HuH-7 (cell line): Measurements from ENCODE around the gene GULP1.
A peak's percentile ranks its signal among the peaks of the same experiment; 100 is the strongest.
"Not testable (repeated sequence)": the region's sequence is repeated elsewhere in the genome, so short reads cannot be mapped to it uniquely, and the experiment has no call there.

Source experiments
- DNase-seq: peaks from one replicate; pipeline ENCODE4 v3.0.0; 2011; ENCODE audit warnings: low spot score

The GULP1 gene

DNA sequence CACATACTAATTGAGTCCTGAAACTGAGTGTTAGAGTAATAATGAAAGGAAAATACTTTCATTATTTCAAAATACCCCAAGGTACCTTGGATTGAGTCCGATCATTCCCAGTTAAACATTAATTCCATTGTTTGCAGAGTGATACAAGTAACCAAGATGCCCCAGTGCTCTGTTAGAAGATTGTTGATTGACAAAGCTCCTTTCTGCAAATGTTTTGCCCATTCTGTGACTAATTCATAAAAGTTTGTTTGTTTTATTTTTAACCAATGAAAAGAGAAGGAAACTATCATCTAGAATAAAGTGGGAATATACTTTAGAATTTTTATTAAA is 124.0 kb downstream of the GULP1 start:
- DNase-seq, result peak; percentile 23

GRCh38 chr2:188416367-188416766 is 124.7 kb downstream of the GULP1 start:
- no peak for DNase-seq

- DNase-seq, result no peak
These were observed 131.1 kb downstream of the GULP1 start for GRCh38 chr2:188422726-188423125.

- no peak for DNase-seq
These were observed 133.6 kb downstream of the GULP1 start for GRCh38 chr2:188425266-188425665.

- DNase-seq, result no peak
These were observed 134.4 kb downstream of the GULP1 start for GRCh38 chr2:188426121-188426520.

- no peak for DNase-seq
These were observed 139.0 kb downstream of the GULP1 start for GRCh38 chr2:188430705-188431104.

GRCh38 chr2:188434018-188434417 is 142.3 kb downstream of the GULP1 start:
- DNase-seq, result no peak

DNA sequence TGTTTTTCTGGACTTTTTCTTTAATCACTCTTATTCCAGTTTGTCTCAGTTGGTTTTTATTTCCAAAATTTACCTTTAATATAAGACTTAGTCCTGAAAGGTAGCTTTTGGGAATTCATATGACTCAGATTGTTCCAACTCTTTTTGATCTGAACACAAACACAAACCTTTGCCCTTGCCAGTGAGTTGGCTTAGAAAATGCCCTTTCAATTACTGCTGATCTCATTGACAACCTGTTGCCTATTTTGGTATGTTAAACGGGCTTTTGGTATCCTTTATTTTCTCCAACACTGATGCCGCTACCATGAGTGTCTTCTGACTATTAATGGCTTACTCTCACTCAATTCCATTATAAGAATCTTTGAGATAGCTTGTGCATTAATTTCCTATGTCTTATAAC is 143.4 kb downstream of the GULP1 start:
- DNase-seq, result no peak

GRCh38 chr2:188437537-188437936 is 145.9 kb downstream of the GULP1 start:
- no peak for DNase-seq

DNA sequence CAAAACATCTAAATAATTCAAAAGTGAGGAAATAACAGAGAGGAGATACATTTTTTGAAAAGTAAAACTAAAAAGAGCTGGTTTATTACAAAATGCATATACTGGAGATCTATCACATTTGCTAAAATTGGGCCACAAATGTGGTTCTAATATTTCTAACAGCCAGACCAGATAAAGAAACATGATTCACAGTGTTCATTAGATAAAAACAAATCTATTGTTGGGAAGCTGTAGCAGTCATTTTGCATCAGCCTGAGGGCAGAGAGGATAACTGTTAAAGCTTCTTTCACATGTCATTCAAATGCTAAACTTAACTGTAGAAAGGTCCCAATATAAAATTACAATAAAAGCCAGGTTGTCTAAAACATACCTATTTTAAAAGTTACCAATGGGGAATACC is 148.3 kb downstream of the GULP1 start:
- DNase-seq, result no peak

GRCh38 chr2:188440849-188441248 is 149.2 kb downstream of the GULP1 start:
- DNase-seq, result no peak

DNA sequence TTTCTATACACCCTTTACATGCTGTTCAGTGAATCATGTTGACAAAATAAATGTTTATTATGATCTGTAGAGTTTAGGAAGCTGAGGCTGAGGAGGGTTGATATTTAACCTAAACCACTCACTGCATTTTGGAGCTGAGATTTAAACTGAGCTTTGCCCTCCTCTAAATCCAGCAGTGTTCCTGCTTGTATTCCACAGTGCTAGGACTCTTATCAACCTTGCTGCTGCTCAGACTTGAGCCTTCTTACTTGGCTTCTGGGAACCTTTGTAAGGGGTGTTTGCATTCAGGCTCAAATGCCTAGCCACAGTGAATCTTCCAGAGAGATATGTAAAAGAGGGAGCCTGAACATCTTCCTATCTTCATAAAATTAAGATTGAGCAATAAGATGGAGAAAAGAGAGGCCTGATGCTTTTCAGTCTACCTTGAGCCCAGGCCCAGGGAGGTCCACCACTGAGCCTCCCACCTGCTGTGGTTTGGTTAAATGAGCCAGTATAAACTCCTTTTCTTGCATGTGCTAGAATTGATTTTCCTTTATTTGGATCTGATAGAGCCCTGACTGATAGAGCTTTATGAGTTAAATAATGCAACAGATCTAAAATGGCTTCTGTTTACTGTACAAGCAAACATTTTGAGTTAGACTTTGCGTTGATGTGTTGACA is 149.7 kb downstream of the GULP1 start:
- DNase-seq, result no peak

GRCh38 chr2:188443207-188443606 is 151.5 kb downstream of the GULP1 start:
- no peak for DNase-seq

DNA sequence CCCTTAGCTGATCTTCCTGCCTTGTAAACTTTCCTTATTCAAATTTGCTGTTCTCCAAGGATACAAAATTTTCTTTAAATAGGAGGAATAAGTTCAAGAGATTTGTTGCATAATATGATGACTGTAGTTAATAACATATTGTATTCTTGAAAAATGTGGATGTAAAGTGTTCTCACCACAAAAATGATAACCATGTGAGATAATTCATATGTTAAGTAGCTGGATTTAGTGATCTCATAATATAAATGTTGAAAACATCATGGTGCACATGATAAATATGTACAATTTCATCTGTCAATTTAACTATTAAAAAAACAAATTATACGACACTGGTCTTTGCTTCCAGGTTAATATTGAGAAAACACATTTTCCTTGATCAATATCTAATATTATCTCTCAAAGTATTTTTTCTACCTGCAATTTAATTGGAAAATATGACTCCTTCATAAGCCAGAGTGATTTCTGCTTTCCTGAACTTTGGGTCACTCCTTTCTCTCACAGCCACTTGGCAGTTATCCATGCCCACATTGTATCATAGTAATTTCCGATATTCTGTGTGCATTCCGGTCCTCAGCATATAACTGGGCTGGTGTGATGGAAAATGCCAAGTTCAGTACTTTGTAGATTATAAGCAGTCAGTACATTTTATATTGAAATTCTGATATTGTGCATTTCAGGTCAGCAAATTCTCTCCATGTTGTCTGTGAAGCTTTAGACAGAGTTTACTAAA is 152.6 kb downstream of the GULP1 start:
- DNase-seq, result no peak

DNA sequence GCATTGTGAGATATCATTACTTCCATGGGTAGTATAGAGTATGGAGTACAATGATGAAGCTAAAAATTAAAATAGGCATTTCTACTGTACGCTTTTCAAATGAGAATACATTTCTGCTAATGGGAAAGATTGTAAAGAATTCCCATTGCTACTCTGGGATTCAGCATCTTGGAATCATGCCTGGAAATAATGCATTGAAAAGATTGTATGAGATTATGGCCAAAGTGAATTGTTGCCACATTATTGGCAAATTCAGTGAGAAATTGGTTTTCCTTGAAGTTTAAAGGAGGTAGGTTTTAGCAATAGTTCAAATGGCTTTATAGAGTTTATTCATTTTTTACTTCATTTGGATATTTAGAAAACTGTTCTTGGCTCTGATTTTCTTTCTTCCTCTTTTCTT is 157.9 kb downstream of the GULP1 start:
- DNase-seq, result no peak

DNA sequence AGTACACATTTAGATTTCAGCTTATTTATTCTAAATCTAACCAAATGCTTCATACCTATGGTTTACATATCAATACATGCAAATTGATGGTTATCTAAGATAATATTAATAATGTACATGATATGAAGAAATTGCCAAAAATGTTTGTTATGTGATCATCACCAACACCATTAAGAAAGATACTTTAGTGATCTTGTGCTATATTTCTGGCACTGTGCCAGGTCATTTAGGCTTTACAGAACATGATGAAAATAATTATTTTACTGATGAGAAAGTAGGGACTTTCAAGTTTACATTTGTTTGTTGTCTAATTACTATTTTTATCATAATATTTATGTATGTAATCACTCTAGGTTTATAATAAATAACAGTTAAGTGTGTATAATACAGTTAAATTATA is 158.3 kb downstream of the GULP1 start:
- no peak for DNase-seq

GRCh38 chr2:188450732-188451483 is 159.2 kb downstream of the GULP1 start:
- no peak for DNase-seq

DNA sequence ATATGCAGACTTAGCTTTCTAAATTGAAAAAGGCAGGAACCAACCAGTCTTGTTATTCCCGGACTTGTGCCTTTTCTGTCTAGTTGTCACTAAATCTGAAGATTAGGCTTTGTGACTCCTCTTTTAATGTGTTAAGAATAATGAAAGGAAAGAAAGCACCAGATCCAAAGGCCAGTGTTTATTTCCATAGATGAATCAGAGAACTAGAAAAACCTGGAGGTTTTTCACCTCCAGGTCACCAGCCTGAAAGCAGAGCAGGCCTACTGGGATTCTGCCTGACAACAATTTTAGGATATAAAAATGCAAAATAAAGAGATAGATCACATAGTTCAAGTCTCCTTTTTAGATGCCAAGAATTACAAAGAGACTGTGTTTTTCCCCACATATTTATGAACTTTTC is 160.4 kb downstream of the GULP1 start:
- DNase-seq, result no peak

DNA sequence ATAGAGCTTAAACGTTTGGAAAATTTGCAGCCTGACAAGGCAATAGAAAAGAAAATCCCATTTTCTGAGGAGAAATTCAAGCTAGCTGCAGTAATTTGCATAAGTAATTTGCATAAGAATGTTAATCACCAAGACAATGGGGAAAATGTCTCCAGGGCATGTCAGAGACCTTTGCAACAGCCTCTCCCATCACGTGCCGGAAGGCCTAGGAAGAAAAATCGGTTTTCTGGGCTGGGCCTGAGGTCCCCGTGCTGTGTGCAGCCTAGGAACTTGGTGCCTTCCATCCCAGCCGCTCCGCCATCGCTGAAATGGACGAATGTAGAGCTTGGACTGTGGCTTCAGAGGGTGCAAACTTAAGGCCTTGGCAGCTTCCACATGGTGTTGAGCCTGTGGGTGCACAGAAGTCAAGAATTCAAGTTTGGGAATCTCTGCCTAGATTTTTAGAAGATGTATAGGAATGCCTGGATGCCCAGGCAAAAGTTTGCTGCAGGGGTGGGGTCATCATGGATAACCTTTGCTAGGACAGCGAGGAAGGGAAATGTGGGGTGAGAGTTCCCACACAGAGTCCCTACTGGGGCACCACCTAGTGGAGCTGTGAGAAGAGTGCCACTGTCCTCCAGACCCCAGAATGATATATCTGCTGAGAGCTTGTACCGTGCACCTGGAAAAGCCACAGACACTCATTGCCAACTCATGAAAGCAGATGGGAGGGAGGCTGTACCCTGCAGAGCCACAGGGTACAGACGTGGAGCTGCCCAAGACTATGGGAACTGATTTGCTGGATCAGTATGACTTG is 164.6 kb downstream of the GULP1 start:
- DNase-seq, result no peak

DNA sequence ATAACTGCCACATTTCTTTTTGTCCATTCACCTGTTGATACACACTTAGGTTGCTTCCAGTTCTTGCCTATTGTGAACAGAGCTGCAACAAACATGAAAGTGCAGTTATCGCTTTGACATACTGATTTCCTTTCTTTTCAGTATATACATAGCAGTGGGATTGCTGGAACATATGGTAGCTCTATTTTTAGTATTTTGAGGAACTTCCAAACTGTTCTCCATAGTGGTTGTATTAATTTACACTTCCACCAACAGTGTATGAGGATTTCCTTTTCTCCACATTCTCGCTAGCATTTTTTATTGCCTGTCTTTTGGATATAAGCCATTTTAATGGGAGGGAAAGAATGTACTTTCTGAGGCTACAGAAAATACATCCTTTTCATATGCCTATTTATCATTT is 167.4 kb downstream of the GULP1 start:
- DNase-seq, result no peak

- not testable (repeated sequence) for DNase-seq
These were observed 174.4 kb downstream of the GULP1 start for GRCh38 chr2:188466078-188466477.

- no peak for DNase-seq
These were observed 175.1 kb downstream of the GULP1 start for GRCh38 chr2:188466761-188467160.

GRCh38 chr2:188471166-188471565 is 179.5 kb downstream of the GULP1 start:
- DNase-seq, result no peak
